Esophagus (tissue), 2 donors: Measurements from ENCODE around the gene MYO3B. TPM values are rescaled to one million over a fixed set of nuclear protein-coding genes. Genes with fewer than 3 reads are reported as not detected.

Experiments
- H3K27ac ChIP-seq, 2 donors: one replicate each; pipeline ENCODE4 v1.5.1; 2013; ENCODE audit warnings: low read depth in 2 of 2, mild to moderate bottlenecking in 2 of 2, inconsistent platforms in 1 of 2, low read length in 1 of 2, moderate library complexity in 1 of 2
- H3K27me3 ChIP-seq, 2 donors: one replicate each; pipeline ENCODE4 v1.6.1; 2013; ENCODE audit warnings: low read length in 2 of 2, control low read depth in 1 of 2, mild to moderate bottlenecking in 1 of 2; ENCODE audit not compliant: insufficient read depth in 2 of 2, control insufficient read depth in 1 of 2
- H3K36me3 ChIP-seq, 2 donors: one replicate each; pipeline ENCODE4 v1.6.1; 2013; ENCODE audit warnings: low read length in 1 of 2; ENCODE audit not compliant: control insufficient read depth in 2 of 2, insufficient read depth in 2 of 2
- H3K4me1 ChIP-seq, 2 donors: one replicate each; pipeline ENCODE4 v1.6.1; 2013; ENCODE audit warnings: low read length in 1 of 2; ENCODE audit not compliant: control insufficient read depth in 2 of 2, insufficient read depth in 2 of 2
- H3K4me3 ChIP-seq, 2 donors: one replicate each; pipeline ENCODE4 v1.5.1; 2013; ENCODE audit warnings: low read length in 2 of 2, mild to moderate bottlenecking in 2 of 2, low read depth in 1 of 2, moderate library complexity in 1 of 2
- H3K9me3 ChIP-seq, 2 donors: one replicate each; pipeline ENCODE4 v1.6.1; 2013; ENCODE audit warnings: mild to moderate bottlenecking in 2 of 2, low read depth in 1 of 2, low read length in 1 of 2, moderate library complexity in 1 of 2; ENCODE audit not compliant: control insufficient read depth in 2 of 2, insufficient read depth in 1 of 2
- WGBS, 2 donors: extraction: QIAGEN DNeasy Blood & Tissue Kit; methylation state at CpG; one replicate each; pipeline ENCODE4 v1.1.7; 2013; 5-methylcytosine and 5-hydroxymethylcytosine counted together
- polyA plus RNA-seq, 2 donors: library from polyadenylated mRNA; stranded (reverse); fragments of 200-250 nt; gene quantifications; one replicate each; pipeline ENCODE4 v1.2.3, GENCODE V29; 2013
- donor health status: healthy with polysubstance abuse.
- donor health status: Bipolar disorder and iron deficiency.

Gene MYO3B
- polyA plus RNA-seq, 2 donors, result 0.08 to 0.11 TPM

GRCh38 chr2:170454471-170455372, 276.8 kb downstream of the MYO3B start:
- Histone ChIP-seq H3K27ac (peak overlapping the region; percentile 2 to 51), H3K36me3 (no peaks in the 10 kb centered on the region), H3K4me3 (no peak overlapping the region), H3K27me3 (no peaks in the 10 kb centered on the region), H3K4me1 (no peaks in the 10 kb centered on the region), H3K9me3 (no peaks in the 10 kb centered on the region)
- WGBS, 2 donors, result 80 to 90% methylated on average over 7 of the region's 7 CpGs

GRCh38 chr2:170455617-170456426, 277.9 kb downstream of the MYO3B start:
- H3K4me3 ChIP-seq, result no peak overlapping the region
- H3K4me1 ChIP-seq, result no peaks in the 10 kb centered on the region
- WGBS, 2 donors, result 55 to 62% methylated on average over 5 of the region's 5 CpGs
- H3K36me3 ChIP-seq, result no peaks in the 10 kb centered on the region
- no peaks in the 10 kb centered on the region for H3K27me3 ChIP-seq
- H3K9me3 ChIP-seq, result no peaks in the 10 kb centered on the region
- no peak overlapping the region for H3K27ac ChIP-seq

GRCh38 chr2:170456914-170457313, 279.0 kb downstream of the MYO3B start:
- 91 to 92% methylated on average over 3 of the region's 3 CpGs for WGBS, 2 donors
- H3K27ac ChIP-seq, result no peak overlapping the region

GRCh38 chr2:170457742-170458141, 279.8 kb downstream of the MYO3B start:
- Histone ChIP-seq H3K36me3 (no peaks in the 10 kb centered on the region), H3K9me3 (no peaks in the 10 kb centered on the region), H3K27ac (no peak overlapping the region), H3K4me1 (no peaks in the 10 kb centered on the region), H3K27me3 (no peaks in the 10 kb centered on the region), H3K4me3 (no peak overlapping the region)
- WGBS, 2 donors, result 94 to 95% methylated on average over 9 of the region's 9 CpGs

More at GRCh38 chr2:170456914-170457313, 279.0 kb downstream of the MYO3B start:
- Histone ChIP-seq H3K4me1 (no peaks in the 10 kb centered on the region), H3K27me3 (no peaks in the 10 kb centered on the region), H3K4me3 (no peak overlapping the region), H3K9me3 (no peaks in the 10 kb centered on the region), H3K36me3 (no peaks in the 10 kb centered on the region)

- H3K27ac ChIP-seq, result no peak overlapping the region
- H3K36me3 ChIP-seq, result no peaks in the 10 kb centered on the region
- H3K27me3 ChIP-seq, result no peaks in the 10 kb centered on the region
- H3K4me1 ChIP-seq, result no peaks in the 10 kb centered on the region
- no peaks in the 10 kb centered on the region for H3K9me3 ChIP-seq
- H3K4me3 ChIP-seq, result no peak overlapping the region
- 83 to 88% methylated on average over 4 of the region's 4 CpGs for WGBS, 2 donors
Observed at GRCh38 chr2:170461889-170462288, 283.9 kb downstream of the MYO3B start.

GRCh38 chr2:170462433-170463205, 284.7 kb downstream of the MYO3B start:
- H3K4me1 ChIP-seq, result no peaks in the 10 kb centered on the region
- 61 to 68% methylated on average over 8 of the region's 8 CpGs for WGBS, 2 donors
- no peak overlapping the region for H3K4me3 ChIP-seq

GRCh38 chr2:170463206-170463537, 285.2 kb downstream of the MYO3B start:
- Histone ChIP-seq H3K27ac (no peak overlapping the region), H3K4me3 (no peak overlapping the region), H3K9me3 (no peaks in the 10 kb centered on the region), H3K27me3 (no peaks in the 10 kb centered on the region), H3K4me1 (no peaks in the 10 kb centered on the region), H3K36me3 (no peaks in the 10 kb centered on the region)
- WGBS, 2 donors, result 91 to 93% methylated on average over 4 of the region's 4 CpGs

More at GRCh38 chr2:170462433-170463205, 284.7 kb downstream of the MYO3B start:
- H3K9me3 ChIP-seq, result no peaks in the 10 kb centered on the region
- H3K36me3 ChIP-seq, result no peaks in the 10 kb centered on the region
- H3K27me3 ChIP-seq, result no peaks in the 10 kb centered on the region
- no peak overlapping the region for H3K27ac ChIP-seq

GRCh38 chr2:170464268-170464667, 286.3 kb downstream of the MYO3B start:
- Histone ChIP-seq H3K27ac (no peak overlapping the region), H3K27me3 (no peaks in the 10 kb centered on the region), H3K4me1 (no peaks in the 10 kb centered on the region), H3K9me3 (no peaks in the 10 kb centered on the region), H3K4me3 (no peak overlapping the region), H3K36me3 (no peaks in the 10 kb centered on the region)
- 93 to 96% methylated on average over 5 of the region's 5 CpGs for WGBS, 2 donors

GRCh38 chr2:170465241-170465640, 287.3 kb downstream of the MYO3B start:
- no peak overlapping the region for H3K27ac ChIP-seq
- 70 to 76% methylated on average over 4 of the region's 4 CpGs for WGBS, 2 donors
- H3K4me1 ChIP-seq, result no peaks in the 10 kb centered on the region
- no peaks in the 10 kb centered on the region for H3K9me3 ChIP-seq
- H3K4me3 ChIP-seq, result no peak overlapping the region
- no peaks in the 10 kb centered on the region for H3K36me3 ChIP-seq
- H3K27me3 ChIP-seq, result no peaks in the 10 kb centered on the region
